Fibroblast of skin of left biceps (primary cell): ENCODE data around the gene PTPRN2.

ENCODE experiments used
- DNase-seq, 2 experiments: peaks; one replicate each; pipeline ENCODE4 v3.0.0-alpha.2; 2013; ENCODE audit warnings: low read depth in 2 of 2

The PTPRN2 gene

DNA sequence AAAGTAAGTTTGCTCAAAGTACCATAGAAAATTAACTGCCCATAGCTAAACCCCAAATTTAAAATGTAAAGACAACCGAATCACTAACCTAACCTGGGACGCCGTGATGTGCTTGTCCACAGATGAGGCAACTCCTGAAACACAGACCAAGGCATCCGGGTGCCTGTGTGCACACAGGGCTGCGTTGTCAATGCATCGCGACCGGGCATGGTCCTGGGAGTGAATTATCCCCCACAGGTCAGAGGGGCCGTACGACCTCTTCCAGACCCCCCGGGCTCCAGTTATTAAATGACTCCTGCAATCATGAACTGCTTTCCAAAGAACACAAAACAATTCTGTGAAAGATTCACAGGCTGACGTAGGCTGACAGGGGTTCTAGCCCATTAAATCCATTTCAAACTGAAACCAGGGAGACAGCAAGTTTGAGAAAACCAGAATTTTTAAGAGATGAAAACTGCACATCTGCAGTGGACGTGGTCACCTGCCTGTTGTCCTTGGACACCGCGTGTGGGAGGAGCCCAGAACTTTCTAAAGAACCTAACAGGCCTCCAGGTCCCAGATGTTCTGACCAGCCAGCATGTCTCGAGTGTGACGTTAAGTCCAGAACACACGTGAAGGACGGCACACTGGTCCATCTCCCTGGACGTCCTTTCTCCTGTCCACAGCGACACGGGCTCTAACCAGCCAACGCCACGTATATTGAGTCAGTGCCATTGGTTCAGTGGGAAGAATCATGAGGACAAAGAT, 953.0 kb downstream of the PTPRN2 start:
- DNase-seq, result no peak

DNA sequence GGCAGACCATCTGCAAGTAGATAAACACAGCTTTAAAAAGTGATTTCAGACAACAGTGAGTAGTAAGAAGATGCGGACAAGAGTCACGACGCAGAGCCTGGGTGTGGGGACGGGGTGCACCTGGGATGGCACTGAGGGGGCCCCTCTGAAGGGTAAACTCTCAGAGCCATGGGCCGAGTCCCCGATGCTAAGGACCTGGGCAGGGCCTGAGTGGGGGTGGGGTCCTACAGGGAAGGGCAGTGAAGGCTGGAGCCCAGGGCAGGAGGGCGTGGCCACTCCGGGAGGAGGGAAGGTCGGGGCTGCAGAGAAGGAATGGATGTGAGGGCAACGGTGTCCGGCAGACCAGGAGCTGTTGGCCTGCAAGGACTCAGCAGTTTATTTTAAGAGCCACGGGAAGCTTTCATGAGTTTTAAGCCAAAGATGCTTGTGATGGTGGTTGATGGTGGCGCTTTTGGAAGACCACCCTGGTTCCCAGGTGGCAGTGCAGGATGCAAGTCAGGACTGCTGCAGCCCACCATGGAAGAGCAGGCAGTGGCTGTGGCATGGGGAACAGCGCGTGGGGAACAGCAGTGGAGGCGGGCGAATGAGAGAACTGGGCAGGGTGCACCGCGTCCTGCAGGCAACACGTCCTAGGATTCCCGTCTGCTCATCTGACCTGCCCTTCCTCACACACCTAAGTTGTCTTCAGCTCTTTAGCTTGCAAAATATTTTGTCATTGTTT, 954.0 kb downstream of the PTPRN2 start:
- no peak for DNase-seq

DNA sequence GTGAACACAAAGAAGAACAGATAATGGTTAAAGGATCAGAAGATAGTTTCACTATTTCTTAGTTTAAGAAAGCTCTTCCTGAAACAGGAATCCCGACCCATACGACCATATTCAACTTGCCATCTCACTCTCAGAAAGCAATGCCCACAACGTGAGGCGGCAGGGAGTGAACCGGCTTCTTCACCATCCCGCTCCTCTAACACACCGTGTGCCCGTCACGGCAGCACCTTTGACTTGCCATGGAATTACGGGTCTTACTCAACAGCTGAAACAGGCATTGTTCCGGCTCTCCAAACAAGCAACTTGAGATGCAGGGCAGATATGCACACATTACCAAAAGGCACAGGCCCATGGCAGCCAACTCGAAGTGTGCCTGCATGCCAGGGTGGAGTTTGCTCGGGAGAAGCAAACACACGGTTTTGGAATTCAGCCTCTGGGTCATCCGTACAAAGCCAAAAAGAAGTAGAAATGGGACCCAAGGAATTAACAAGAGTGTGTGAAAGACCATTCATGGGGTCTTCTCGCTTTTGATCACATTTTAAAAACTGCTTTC, 957.2 kb downstream of the PTPRN2 start:
- DNase-seq, result no peak

DNA sequence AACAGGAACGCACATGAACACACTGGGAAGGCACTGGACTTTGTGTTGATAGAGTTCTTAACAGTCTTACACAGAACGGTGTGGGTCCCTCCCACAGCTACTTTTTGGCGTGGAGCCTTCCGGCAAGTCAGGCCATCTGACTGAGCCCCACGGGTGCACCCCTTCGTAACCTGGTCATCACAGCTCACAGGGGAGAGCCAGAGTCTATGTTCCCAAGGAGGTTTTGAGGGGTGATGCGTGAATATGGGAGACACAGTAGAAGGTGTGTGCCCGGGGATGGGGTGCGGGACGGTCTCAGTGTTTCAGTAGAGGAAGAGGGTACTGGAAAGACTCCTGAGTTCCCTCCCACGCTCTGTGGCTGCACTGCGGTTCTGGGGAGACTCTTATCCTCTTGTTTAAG, 959.2 kb downstream of the PTPRN2 start:
- DNase-seq, result no peak

DNA sequence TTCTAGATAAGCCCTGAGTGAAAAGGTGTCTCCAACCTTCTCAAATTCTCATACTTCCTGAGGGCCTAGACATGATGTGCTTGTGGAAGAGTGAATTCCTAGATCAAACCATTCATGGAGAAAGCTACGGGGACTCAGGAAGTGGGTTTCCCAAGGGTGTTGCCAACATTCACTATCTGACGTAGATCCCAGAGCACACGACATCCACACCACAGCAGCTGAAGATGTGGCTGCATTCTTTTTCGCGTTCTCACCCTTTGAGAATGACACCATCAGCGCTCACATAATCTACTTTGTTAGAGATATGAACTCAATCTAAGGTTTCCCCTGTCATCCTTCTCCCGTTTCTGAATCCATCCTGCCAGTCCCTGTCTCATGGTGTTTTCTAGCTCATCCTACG, 960.0 kb downstream of the PTPRN2 start:
- DNase-seq, result no peak

DNA sequence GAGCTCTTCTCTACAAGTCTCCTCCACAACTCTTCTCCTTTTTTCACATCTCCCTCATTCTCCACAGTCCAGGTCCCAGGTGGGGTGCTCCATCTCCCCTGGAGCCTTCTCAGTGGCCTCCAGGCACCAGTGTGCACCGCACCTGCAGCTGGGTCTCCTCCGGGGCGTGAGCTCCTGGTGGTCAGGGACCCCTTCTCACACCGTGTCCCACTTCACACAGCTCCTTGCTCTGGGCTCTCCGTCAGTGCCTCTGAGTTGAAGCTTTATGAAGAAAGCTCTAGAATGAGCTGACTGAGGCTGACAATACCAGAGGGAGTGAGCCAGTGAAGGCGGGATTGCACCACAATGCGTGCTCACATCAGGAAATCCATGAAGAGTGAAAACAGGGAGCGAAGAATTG, 960.6 kb downstream of the PTPRN2 start:
- DNase-seq, result no peak

DNA sequence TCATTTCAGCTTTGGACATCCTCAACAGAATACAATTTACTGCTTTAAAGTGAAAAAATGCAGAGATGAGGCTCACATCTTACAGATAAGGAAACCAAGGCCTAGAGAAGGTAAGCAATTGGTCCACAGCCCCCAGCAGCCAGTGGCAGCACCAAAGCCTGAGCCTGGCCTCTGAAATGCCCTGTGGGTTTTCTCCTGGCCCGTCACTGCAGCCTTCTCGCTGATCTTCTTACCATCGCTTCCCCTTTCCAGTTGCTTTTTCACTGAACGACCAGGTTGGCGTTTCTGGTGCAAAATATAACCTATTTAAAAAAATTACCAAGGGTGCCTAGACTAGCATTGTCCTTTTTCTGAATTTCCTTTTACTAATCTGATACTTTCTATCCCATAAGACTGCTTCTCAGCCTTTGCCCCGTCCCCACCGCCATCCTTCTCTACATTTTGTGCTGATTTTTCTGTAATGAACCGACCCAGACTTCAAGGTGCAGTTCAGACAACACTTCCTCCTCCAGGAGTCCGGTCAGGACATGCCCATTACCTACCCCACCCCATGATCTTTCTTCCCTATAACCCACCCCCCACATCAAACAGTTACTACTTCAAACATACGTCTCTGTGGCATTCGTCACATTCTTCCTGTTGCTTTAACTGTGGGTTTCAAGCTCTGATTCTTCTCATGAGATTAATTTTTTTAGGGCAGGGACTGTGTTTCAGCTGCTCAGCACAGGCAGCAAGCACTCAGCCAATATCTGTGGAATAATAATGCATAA, 961.5 kb downstream of the PTPRN2 start:
- DNase-seq, result no peak

DNA sequence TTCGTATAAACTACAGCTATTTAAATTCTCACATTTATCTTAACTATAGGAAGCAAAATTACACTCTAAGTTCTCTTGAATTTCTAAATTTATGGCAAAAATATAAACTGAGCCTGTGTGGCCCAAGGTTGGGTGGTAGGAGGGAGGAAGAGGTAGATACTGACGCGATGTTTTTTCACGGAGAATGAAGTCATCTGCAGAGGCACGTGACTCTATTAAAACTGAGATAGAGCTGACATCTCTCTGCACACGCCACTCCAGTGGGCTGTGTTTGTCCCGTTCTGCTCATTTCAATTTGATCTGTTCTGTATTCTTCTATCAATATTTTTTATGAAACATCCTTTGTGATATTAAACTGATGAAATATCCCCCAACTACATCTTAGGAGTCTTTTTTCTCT, 964.1 kb downstream of the PTPRN2 start:
- DNase-seq, result no peak

DNA sequence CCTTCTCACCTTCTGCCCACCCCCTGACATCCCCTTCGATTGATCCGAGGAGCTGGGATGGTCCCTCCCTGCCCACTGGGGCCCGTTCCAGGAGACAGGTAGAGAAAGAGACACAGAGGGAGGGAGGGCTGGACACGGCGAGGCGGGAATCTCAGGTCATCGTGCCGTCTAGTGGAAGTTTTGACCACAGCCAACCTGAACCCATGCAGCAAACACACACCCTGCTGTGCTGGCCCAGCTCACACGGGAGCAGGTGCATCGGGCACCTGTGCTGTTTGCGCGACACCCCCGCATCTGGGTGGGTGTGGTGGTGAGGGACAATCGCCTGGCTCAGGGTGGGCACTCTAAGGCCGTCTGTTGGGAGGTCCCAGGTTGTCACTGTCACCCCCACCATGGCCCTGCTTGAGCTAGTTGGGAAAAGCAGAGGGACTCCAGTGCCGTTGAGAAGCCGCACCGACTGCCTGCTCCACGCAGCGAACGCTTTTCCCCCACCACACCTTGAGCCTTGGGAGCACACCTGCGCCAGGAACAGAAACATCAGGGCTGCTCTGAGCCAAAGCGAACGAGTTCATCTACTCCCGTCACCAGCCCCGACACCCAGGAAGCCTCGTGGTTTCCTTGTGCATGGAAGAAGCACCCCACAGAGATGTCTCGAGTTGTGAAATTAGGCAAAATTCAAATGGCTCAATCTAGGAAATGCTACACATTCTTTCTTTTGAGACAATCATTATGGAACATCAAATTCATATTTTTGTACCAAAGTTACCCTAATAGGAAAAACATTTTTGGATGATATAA, 965.0 kb downstream of the PTPRN2 start:
- DNase-seq, result no peak

DNA sequence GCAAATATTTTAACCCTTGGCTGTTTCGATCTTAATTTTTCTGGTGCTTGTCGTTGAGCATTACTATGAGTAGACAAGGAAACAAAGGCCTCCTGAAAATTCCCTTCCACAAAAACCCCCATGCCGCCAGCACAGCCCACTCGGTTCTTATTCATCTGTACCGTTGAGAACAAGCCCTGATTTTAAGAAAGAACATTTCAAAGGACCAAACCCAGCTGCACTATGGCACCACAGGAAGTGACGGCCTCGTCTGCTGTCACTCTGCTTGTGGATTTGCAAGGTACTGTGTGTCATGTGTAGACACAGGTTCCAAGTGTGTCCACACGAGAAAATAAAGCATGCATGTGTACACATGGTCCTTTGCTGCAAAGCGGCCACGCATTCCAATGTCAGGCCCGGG, 965.6 kb downstream of the PTPRN2 start:
- DNase-seq, result no peak

DNA sequence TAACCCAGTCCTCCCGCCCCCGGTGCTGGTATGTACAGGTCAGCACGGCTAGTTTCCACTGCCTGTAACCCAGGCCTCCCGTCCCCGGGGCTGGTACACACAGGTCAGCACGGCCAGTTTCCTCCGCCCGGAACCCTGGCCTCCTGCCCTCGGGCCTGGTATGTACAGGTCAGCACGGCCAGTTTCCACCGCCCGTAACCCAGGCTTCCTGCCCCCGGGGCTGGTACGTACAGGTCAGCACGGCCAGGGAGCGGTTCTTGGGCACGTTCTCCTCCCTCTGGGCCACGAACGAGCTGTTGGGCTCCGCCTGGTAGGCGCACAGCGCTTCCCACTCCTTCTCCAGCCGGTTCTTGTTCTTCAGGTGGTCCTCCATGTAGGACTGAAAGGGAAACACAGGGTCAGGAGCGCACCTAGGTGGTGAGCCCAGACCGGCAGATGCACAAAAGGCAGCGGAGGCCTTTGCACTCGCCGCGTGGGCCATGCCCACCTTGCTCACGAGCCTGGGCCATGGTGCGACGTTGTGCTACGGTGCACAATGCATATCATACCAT, 966.4 kb downstream of the PTPRN2 start:
- DNase-seq, result no peak

DNA sequence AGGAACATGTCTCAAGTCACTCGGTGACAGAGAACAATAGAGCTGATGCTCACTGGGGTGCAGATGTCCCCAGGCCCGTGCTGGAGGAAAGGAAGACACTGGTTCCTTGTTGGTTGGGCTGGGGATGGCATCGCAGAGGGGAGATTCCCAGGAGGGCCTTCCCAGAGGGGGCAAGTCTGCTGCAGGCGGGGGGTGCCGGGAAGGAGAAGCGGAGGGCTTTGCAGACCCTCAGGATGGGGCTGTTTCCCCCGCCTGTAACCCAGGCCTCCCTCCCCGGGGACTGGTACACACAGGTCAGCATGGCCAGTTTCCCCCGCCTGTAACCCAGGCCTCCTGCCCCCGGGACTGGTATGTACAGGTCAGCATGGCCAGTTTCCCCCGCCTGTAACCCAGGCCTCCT, 967.0 kb downstream of the PTPRN2 start:
- no peak for DNase-seq

DNA sequence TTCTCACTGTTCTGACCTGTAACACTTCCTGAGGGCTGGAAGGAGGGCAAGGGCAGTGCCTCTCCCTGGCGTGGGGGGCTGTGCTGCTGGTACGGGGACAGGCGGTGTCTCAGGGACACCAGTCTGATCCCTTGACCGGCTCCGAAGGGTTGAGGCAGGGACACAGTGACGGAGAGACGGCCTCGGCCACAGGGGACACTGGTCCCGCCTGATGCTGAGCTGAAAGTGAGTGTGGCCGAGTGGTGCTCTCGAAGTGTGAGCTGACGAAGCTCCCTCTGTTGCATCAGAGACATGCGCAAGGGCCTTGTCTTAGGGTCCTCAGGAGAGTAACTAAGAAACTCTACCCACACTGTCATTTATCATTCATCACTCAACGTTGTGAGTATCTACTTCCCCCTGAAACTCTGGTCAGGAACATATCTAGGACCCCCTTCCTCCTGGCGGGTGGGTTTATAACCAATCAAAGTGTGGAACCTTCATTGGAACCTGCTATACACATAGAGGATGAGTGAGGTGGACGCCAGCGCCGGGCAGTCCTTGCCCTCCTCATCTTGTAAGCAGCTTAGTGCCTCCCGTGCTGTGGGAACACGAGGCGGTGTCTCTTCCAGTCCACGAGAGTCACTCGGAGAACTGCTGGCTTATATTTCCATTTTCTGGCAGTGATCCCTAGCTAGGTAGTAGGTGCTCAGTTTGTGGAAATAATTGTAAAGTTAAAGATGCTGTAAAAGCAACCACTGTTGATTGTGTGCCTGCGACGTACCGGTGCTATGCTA, 967.7 kb downstream of the PTPRN2 start:
- no peak for DNase-seq

DNA sequence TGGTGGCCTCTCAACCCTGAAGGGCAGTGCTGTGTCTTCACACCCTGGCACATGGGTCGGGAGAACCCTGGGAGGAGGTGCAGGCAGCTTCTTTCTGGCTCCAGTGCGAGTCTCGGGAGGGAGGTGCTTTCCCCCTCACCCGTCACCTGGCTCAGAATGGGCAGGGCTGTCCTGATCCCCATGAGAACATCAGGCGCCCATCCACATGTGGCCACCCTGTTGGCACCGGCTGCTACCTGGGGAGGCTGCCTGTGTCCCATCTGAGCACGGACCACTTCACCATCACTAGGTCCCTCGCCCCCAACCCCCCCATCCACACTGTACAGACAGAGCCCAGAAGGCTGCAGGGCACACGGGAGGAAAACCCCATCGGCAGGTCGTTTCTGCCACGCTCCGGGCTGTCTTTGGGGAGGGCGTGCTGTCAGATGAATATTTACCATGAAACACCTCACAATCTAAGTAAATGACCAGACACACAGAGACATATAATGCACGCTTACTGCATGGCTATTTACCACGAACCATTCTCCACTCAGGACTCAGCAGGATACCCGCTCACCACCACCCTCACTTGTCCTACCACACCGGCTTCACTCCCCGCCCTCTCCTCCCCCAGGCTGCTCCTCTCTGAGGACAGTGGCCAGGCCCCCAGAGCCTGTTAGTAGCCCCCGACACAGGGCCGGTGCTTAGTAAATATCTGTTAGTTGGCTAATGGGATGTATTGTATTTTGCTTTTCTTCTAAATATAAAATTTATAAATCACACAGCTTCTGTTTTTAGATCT, 968.6 kb downstream of the PTPRN2 start:
- DNase-seq, result no peak

DNA sequence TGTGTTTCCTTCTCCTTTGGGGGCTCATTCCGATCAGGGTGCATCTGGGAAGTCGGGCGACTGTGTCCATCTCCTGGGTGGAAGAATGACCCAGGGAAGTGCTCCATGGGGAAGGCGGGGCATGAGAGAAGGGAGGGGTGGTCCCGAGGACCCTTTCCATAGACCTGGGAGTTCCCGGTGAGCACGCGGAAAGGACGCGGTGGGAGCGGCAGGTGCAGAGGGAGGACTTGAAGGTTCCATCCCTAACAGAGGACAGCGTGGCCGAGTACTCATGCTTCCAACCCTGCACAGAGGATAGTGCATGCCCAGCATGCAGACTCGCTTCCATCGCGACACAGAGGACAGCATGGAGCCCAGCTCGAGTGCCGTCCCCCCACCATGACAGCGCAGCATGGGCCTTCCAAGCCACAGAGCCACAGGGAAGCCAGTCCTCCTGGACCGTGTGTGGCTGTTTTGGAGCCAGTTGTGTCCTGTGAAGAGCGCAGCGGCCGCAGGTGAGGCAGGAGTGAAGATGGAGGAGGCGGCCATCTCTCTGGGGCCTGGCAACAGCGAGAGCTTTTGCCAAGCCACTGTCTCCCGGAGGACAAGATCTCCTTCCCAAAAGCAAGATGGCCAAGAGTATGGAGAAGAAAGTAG, 969.4 kb downstream of the PTPRN2 start:
- DNase-seq, result no peak

DNA sequence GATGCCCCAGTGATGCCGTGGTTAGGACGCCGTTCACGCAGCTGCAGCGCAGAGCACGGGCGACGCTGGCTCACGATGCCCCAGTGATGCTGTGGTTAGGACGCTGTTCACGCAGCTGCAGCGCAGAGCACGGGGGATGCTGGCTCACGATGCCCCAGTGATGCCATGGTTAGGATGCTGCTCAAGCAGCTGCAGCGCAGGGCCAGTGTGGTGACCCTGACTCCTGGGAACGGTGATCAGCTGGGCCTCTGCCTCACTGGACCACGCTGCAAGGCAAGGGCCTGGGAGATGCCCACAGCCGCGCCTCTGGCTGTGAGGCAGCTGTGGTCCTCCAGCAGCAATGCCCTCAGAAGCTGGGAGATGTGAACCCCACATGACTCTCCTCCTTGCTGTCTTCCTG, 970.2 kb downstream of the PTPRN2 start:
- DNase-seq, result no peak

DNA sequence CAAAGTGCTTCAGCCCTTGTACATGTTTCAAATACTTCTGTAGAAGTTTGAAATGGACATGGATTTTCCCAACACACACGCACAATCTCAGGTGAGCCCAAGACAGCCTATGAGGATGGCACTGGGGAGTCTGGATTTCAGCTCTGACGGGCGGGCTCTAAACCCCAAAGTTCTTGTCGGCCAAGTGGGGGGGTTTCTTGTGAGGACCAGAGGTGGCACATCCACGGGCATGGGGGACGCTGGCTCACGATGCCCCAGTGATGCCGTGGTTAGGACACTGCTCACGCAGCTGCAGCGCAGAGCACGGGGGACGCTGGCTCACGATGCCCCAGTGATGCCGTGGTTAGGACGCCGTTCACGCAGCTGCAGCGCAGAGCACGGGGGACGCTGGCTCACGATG, 970.7 kb downstream of the PTPRN2 start:
- DNase-seq, result no peak

DNA sequence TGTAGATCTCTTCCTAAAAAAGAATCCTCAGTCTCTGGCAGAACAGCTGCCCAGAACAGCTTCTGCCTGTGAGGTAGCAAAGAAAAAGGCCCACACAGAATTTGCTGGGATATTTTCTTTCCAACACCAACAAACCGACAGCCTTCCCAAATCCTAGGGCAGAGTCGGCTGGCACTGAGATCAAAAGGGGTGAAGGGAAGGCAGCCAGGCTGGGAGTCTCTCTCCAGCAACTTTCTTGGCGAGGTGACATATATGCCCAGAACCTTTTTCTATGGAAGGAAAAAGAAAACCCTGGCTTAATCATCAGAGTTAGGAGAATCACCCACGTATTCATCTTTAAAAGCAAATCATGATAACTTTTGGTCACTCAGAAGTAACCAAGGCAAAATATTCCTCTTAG, 971.2 kb downstream of the PTPRN2 start:
- DNase-seq, result no peak

DNA sequence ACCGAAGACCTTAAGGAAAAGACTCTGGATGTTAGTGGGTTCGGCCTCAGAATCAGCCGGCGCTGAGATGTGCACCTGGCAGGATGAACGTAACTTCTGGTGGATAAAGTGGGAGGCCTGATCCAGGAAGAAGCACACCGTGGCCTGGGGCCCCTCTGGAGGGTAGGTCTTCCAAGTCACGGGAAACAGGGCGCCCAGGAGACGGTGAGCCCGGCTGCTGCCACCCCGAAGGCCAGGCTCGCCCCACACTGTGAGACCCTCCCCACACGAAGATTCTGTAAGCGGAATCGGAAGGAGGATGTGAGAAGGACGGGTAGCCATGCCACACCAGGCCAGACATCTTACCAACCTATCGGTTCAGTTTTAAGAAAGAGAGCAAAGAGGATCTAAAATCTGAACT, 971.8 kb downstream of the PTPRN2 start:
- no peak for DNase-seq
